ENCODE data around the gene DPYD. TPM values are rescaled to one million over a fixed set of nuclear protein-coding genes. Genes with fewer than 3 reads are reported as not detected.

The DPYD gene
- total RNA-seq, 4 donors from 2014 or later: 35.7 to 65.4 (median 43.7) TPM

DNA sequence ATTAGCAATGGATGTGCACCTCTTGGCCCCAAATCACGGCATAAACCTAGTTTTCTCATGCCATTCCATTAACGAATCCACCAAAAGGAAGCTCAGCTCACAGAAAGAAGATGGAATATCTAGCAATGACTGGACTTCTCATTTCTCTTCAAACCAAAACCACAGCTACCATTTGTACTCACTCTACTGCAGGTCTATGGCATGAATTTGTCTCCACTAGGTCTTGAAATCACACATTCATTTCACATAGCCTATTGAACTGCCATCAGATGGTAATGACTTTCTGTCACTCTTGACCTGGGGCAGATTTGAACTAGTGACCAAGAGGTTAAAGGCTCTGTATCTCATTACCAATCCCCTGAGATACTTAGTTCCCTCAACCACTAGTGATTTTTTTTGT, 382.7 kb downstream of the DPYD start:
- Histone ChIP-seq H3K36me3 (peaks cover 0 to 10% (median 0%) of the 10 kb centered on the region in 3 donors), H3K4me1 (no peaks in the 10 kb centered on the region), H3K9me3 (no peaks in the 10 kb centered on the region), H3K4me3 (no peak overlapping the region), H3K27ac (no peak overlapping the region), H3K27me3 (no peaks in the 10 kb centered on the region)
- 98 to 100% methylated on average over 2 of the region's 2 CpGs for WGBS, 2 donors
- TF ChIP-seq EP300 (IDR thresholded peaks at IDR 0.05) (no peak), POLR2A (IDR thresholded peaks at IDR 0.05) (no peak)
- TF ChIP-seq, protein P1, sequence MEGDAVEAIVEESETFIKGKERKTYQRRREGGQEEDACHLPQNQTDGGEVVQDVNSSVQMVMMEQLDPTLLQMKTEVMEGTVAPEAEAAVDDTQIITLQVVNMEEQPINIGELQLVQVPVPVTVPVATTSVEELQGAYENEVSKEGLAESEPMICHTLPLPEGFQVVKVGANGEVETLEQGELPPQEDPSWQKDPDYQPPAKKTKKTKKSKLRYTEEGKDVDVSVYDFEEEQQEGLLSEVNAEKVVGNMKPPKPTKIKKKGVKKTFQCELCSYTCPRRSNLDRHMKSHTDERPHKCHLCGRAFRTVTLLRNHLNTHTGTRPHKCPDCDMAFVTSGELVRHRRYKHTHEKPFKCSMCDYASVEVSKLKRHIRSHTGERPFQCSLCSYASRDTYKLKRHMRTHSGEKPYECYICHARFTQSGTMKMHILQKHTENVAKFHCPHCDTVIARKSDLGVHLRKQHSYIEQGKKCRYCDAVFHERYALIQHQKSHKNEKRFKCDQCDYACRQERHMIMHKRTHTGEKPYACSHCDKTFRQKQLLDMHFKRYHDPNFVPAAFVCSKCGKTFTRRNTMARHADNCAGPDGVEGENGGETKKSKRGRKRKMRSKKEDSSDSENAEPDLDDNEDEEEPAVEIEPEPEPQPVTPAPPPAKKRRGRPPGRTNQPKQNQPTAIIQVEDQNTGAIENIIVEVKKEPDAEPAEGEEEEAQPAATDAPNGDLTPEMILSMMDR (IDR thresholded peaks at IDR 0.05): no peak
- DNase-seq (ENCODE audit: low spot score in 2 of 2): no peak

DNA sequence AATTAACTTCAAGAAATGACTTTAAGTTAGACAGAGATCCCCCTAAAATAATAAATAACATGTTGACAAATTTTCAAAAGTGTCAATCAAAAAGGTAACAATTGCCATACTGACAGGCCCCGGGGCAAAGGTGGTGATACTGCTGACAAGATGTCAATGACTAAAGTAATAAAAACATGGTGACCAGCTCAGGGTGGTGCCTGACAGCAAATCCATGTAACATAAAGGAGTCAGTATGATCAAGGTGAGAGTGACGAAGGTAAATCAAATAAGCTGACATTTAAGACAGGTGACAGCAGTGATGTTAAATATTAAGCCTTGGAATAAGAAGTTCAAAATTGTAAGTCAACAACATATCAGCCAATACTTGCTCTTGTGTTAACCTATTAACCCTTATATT, 387.5 kb downstream of the DPYD start:
- Histone ChIP-seq H3K4me3 (no peak overlapping the region), H3K27ac (no peak overlapping the region), H3K9me3 (no peaks in the 10 kb centered on the region), H3K27me3 (no peaks in the 10 kb centered on the region), H3K4me1 (no peaks in the 10 kb centered on the region), H3K36me3 (peaks cover 0 to 5% (median 0%) of the 10 kb centered on the region in 3 donors)
- TF ChIP-seq, protein P1 (IDR thresholded peaks at IDR 0.05): no peak
- no peak for DNase-seq (ENCODE audit: low spot score in 2 of 2)
- WGBS, 2 donors: 90 to 94% methylated on average over 2 of the region's 2 CpGs

DNA sequence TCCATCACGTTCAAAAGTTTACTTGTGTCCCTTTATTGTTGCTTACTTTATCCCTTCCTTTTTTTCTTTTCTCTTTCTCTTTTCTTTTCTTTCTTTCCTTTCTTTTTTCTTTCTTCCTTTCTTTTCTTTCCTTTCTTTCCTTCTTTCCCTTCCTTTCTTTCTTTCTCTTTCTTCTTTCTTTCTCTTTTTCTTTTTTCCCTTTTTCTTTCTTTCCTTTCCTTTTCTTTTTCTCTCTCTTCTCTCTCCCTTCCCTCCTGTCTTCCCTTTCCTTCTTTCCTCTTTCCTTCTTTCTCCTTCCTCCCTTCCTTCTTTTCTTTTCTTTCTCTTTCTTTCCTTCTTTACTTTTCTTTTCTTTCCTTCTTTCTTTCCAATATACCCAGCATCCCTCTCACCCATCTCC, 391.2 kb downstream of the DPYD start:
- Histone ChIP-seq H3K27me3 (no peaks in the 10 kb centered on the region), H3K4me3 (no peak overlapping the region), H3K27ac (no peak overlapping the region), H3K4me1 (no peaks in the 10 kb centered on the region), H3K9me3 (no peaks in the 10 kb centered on the region), H3K36me3 (peaks cover 0 to 5% (median 0%) of the 10 kb centered on the region in 3 donors)
- no peak for TF ChIP-seq POLR2A (IDR thresholded peaks at IDR 0.05)
- TF ChIP-seq, protein P1 (IDR thresholded peaks at IDR 0.05): no peak
- no peak for TF ChIP-seq EP300 (IDR thresholded peaks at IDR 0.05)
- WGBS, 2 donors: 71 to 79% methylated on average over 1 of the region's 1 CpG
- no peak for DNase-seq (ENCODE audit: low spot score in 2 of 2)

DNA sequence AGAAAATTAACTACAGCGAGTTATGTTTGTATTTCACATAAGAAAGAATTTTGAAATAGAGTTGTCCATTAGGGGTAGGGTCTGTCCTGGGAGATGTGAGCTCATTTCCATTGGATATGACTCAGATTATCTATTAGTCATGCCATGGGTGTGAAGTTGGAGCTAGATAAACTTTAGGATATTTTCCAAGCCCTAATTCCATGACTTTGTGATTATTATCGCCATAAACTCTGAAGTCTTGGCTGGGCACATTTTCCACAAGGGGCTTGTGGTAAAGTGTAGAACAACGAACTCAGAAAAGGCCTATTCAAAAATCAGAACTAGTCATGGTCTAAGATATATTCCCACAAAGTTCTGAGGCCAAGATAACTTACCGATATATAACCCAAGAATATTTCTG, 396.6 kb downstream of the DPYD start:
- no peaks in the 10 kb centered on the region for H3K4me1 ChIP-seq
- 72 to 74% methylated on average over 4 of the region's 4 CpGs for WGBS, 2 donors
- H3K4me3 ChIP-seq: no peak overlapping the region
- no peak overlapping the region for H3K27ac ChIP-seq
- TF ChIP-seq EP300 (IDR thresholded peaks at IDR 0.05): no peak
- TF ChIP-seq POLR2A (IDR thresholded peaks at IDR 0.05): no peak
- TF ChIP-seq, protein P1 (IDR thresholded peaks at IDR 0.05): no peak
- peaks cover 0 to 13% (median 3%) of the 10 kb centered on the region in 4 donors for H3K9me3 ChIP-seq
- H3K36me3 ChIP-seq: peaks cover 0 to 4% (median 0%) of the 10 kb centered on the region in 3 donors
- H3K27me3 ChIP-seq: no peaks in the 10 kb centered on the region
- DNase-seq (ENCODE audit: low spot score in 2 of 2): no peak

DNA sequence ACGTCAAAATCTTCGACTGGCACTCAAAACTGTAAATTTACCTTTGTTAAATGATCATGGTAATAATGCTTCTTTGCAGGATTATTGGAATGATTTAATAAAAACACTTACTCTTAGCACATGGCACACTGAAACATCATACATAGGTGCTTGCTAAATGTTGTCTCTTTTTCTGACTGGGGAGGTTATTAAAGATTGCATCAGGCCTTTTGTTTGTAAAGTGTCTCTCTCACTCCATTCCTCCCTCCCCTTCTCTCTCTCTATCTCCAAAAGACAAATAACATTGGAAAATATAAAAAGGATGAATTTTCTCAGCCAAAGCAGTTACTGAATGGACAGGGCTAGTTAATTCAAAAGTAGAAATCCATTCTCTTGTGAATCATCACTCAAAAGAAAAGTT, 404.2 kb downstream of the DPYD start:
- 93 to 96% methylated on average over 2 of the region's 2 CpGs for WGBS, 2 donors
- H3K4me1 ChIP-seq: no peaks in the 10 kb centered on the region
- no peak overlapping the region for H3K27ac ChIP-seq
- peaks cover 0 to 6% (median 1%) of the 10 kb centered on the region in 4 donors for H3K9me3 ChIP-seq
- peaks cover 0 to 4% (median 0%) of the 10 kb centered on the region in 3 donors for H3K36me3 ChIP-seq
- no peak overlapping the region for H3K4me3 ChIP-seq
- TF ChIP-seq EP300 (IDR thresholded peaks at IDR 0.05): no peak
- TF ChIP-seq POLR2A (IDR thresholded peaks at IDR 0.05): no peak
- TF ChIP-seq, protein P1 (IDR thresholded peaks at IDR 0.05): no peak
- H3K27me3 ChIP-seq: no peaks in the 10 kb centered on the region
- DNase-seq (ENCODE audit: low spot score in 2 of 2): no peak

Data from tibial nerve (tissue), 4 donors.